ENCODE results near the gene QRICH1. TPM values are rescaled to one million over a fixed set of nuclear protein-coding genes. Genes with fewer than 3 reads are reported as not detected.
A peak's percentile ranks its signal among the peaks of the same experiment; 100 is the strongest.

QRICH1 gene
- total and polyA plus RNA-seq, 2 donors (not counting 1 experiment from before 2014, with no cell fraction given) = 48.7 to 59.0 TPM

GRCh38 chr3:49122022-49122421, 28.2 kb upstream of the QRICH1 start:
- Histone ChIP-seq H3K9me3 (ENCODE audit: control insufficient read depth, insufficient read depth, low read depth, low read length) (no peaks in the 10 kb centered on the region), H3K4me1 (ENCODE audit: control insufficient read depth, extremely low read depth, insufficient read depth, low read length) (peaks cover 9% of the 10 kb centered on the region), H3K9ac (ENCODE audit: insufficient read depth, low read length) (no peak overlapping the region), H3K4me2 (ENCODE audit: extremely low read depth, insufficient read depth, low read length) (no peak overlapping the region), H3K27ac (ENCODE audit: insufficient read depth, low read length) (no peak overlapping the region), H3K36me3 (ENCODE audit: control insufficient read depth, insufficient read depth, low read length) (peaks cover 44% of the 10 kb centered on the region), H2AFZ (ENCODE audit: low read length) (no peak overlapping the region), H3K27me3 (ENCODE audit: control insufficient read depth, insufficient read depth, low read length) (no peaks in the 10 kb centered on the region), H4K20me1 (ENCODE audit: control insufficient read depth, extremely low read depth, insufficient read depth, low read length) (no peaks in the 10 kb centered on the region), H3K79me2 (ENCODE audit: control insufficient read depth, insufficient read depth, low read length) (peaks cover 16% of the 10 kb centered on the region), H3K4me3 (replicated peaks in 1 of 4; ENCODE audit: control extremely low read depth in 1 of 4, insufficient read depth in 1 of 4, low read depth in 3 of 4, low read length in 4 of 4) (no peak overlapping the region)
- no peak for DNase-seq (ENCODE audit: low read depth in 2 of 2)
- no peak for TF ChIP-seq EZH2 (IDR thresholded peaks at IDR 0.05; ENCODE audit: low read length, missing control alignments)
- TF ChIP-seq CTCF (conservative IDR thresholded peaks at IDR 0.05 in 1 of 2, IDR thresholded peaks at IDR 0.05 in 1 of 2; ENCODE audit: low read depth in 1 of 2, low read length in 2 of 2) = no peak

GRCh38 chr3:49121132-49121736, 27.4 kb upstream of the QRICH1 start:
- Histone ChIP-seq H3K4me3 (replicated peaks in 1 of 4; ENCODE audit: control extremely low read depth in 1 of 4, insufficient read depth in 1 of 4, low read depth in 3 of 4, low read length in 4 of 4) (peak overlapping the region in 2 of 4 experiments; percentile 18 to 90), H3K79me2 (ENCODE audit: control insufficient read depth, insufficient read depth, low read length) (peaks cover 16% of the 10 kb centered on the region), H3K9ac (ENCODE audit: insufficient read depth, low read length) (no peak overlapping the region), H3K27me3 (ENCODE audit: control insufficient read depth, insufficient read depth, low read length) (no peaks in the 10 kb centered on the region), H3K4me2 (ENCODE audit: extremely low read depth, insufficient read depth, low read length) (no peak overlapping the region), H2AFZ (ENCODE audit: low read length) (no peak overlapping the region), H3K36me3 (ENCODE audit: control insufficient read depth, insufficient read depth, low read length) (peaks cover 50% of the 10 kb centered on the region), H3K9me3 (ENCODE audit: control insufficient read depth, insufficient read depth, low read depth, low read length) (no peaks in the 10 kb centered on the region), H3K4me1 (ENCODE audit: control insufficient read depth, extremely low read depth, insufficient read depth, low read length) (peaks cover 9% of the 10 kb centered on the region), H3K27ac (ENCODE audit: insufficient read depth, low read length) (no peak overlapping the region), H4K20me1 (ENCODE audit: control insufficient read depth, extremely low read depth, insufficient read depth, low read length) (no peaks in the 10 kb centered on the region)
- no peak for DNase-seq (ENCODE audit: low read depth in 2 of 2)
- TF ChIP-seq EZH2 (IDR thresholded peaks at IDR 0.05; ENCODE audit: low read length, missing control alignments) (no peak), CTCF (conservative IDR thresholded peaks at IDR 0.05 in 1 of 2, IDR thresholded peaks at IDR 0.05 in 1 of 2; ENCODE audit: low read depth in 1 of 2, low read length in 2 of 2) (no peak)

GRCh38 chr3:49120438-49121131, 26.7 kb upstream of the QRICH1 start, which contains the start of gene USP19:
TSS of gene USP19 (minus strand) at chr3:49120823. CDS start at chr3:49119145, 1,678 bp downstream.
- Histone ChIP-seq H3K27me3 (ENCODE audit: control insufficient read depth, insufficient read depth, low read length) (no peaks in the 10 kb centered on the region), H3K36me3 (ENCODE audit: control insufficient read depth, insufficient read depth, low read length) (peaks cover 54% of the 10 kb centered on the region), H3K4me1 (ENCODE audit: control insufficient read depth, extremely low read depth, insufficient read depth, low read length) (peaks cover 9% of the 10 kb centered on the region), H3K9me3 (ENCODE audit: control insufficient read depth, insufficient read depth, low read depth, low read length) (no peaks in the 10 kb centered on the region), H3K79me2 (ENCODE audit: control insufficient read depth, insufficient read depth, low read length) (peaks cover 16% of the 10 kb centered on the region), H3K27ac (ENCODE audit: insufficient read depth, low read length) (peak within 1 kb of the TSS; percentile 85), H4K20me1 (ENCODE audit: control insufficient read depth, extremely low read depth, insufficient read depth, low read length) (no peaks in the 10 kb centered on the region), H2AFZ (ENCODE audit: low read length) (peak within 1 kb of the TSS; percentile 6), H3K9ac (ENCODE audit: insufficient read depth, low read length) (peak within 1 kb of the TSS; percentile 74), H3K4me2 (ENCODE audit: extremely low read depth, insufficient read depth, low read length) (peak within 1 kb of the TSS; percentile 98), H3K4me3 (replicated peaks in 1 of 4; ENCODE audit: control extremely low read depth in 1 of 4, insufficient read depth in 1 of 4, low read depth in 3 of 4, low read length in 4 of 4) (peak within 1 kb of the TSS; percentile 51 to 95 (median 76))
- TF ChIP-seq EZH2 (IDR thresholded peaks at IDR 0.05; ENCODE audit: low read length, missing control alignments) = no peak
- no peak for TF ChIP-seq CTCF (conservative IDR thresholded peaks at IDR 0.05 in 1 of 2, IDR thresholded peaks at IDR 0.05 in 1 of 2; ENCODE audit: low read depth in 1 of 2, low read length in 2 of 2)
- DNase-seq (ENCODE audit: low read depth in 2 of 2) = peak; percentile 90 to 93
